Mononuclear cell (primary cell): ENCODE measurements around the gene ZNF605. TPM values are rescaled to one million over a fixed set of nuclear protein-coding genes. Genes with fewer than 3 reads are reported as not detected.
A peak's percentile ranks its signal among the peaks of the same experiment; 100 is the strongest.
"Not testable (repeated sequence)": the region's sequence is repeated elsewhere in the genome, so short reads cannot be mapped to it uniquely, and the experiment has no call there.

ENCODE experiments used
- H3K27me3 ChIP-seq: 2 replicates; pipeline ENCODE4 v1.6.0; 2011; ENCODE audit warnings: low read length, control low read depth; ENCODE audit not compliant: insufficient read depth
- H3K4me1 ChIP-seq: 2 replicates; pipeline ENCODE4 v1.5.1; 2011; ENCODE audit warnings: mild to moderate bottlenecking, low read length, control low read depth; ENCODE audit not compliant: insufficient read depth
- H3K4me3 ChIP-seq: 2 replicates; pipeline ENCODE4 v1.5.1; 2011; ENCODE audit warnings: mild to moderate bottlenecking, low read length, moderate library complexity
- H3K9me3 ChIP-seq: 2 replicates; pipeline ENCODE4 v1.5.1; 2011; ENCODE audit warnings: low read depth, mild to moderate bottlenecking, control low read depth, low read length
- total RNA-seq: library from RNA; depleted of rRNA; stranded (reverse); fragments of >200 nt; gene quantifications from one replicate; pipeline ENCODE4 v1.2.3, GENCODE V29; 2012

ZNF605 gene
- total RNA-seq, 1 donor, result 2.5 TPM

- Histone ChIP-seq H3K4me3 (no peak overlapping the region), H3K27me3 (no peaks in the 10 kb centered on the region), H3K4me1 (peaks cover 13% of the 10 kb centered on the region), H3K9me3 (no peaks in the 10 kb centered on the region)
Observed at GRCh38 chr12:132888852-132889251, 67.3 kb downstream of the ZNF605 start.

DNA sequence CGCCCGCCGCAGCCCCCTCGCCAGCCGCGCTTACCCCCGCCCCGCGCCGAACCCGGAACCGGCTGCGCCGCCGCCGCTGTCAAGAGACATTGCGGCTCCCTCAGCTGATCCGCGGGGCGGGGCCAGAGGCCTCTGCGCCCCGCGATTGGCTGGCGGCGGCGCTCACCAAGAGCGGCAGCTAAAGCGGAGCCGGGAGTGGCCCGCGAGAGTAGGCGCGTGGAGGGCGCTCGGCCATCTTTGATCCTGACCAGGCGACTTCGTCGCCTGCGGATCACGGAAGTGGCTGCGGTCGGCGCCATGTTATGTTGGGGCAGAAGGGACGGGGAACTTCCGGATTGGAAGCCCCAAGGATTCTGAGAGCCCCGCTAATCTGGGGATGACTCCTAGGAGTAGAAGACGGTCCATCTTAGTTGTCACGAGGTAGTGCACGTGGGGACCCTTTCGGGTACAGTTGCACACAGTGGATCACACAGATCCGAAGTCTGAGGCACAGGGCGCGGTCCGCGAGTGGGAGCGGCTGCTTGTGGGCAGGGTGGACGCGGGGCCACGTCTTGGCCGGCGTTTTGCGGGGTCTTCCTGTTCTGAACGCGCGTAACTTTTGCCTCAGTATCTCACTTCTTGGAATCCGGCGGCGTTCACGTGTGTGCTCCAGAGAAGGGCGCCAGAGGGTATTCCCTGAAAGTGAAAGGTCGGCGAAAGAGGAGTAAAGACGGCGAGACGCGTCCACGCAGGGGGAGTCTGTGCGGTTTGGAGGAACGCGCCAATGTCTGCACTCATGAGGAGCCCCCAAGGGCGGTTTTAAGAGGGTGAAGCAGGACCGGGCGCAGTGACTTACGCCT lies 68.4 kb downstream of the ZNF605 start, which contains the start of gene CHFR:
CHFR (minus strand) TSS at position 93 of the 839 bp plus-strand sequence. CDS start 277 bp downstream, outside the sequence.
- peak within 1 kb of the TSS; percentile 81 for H3K4me3 ChIP-seq
- peaks cover 13% of the 10 kb centered on the region for H3K4me1 ChIP-seq
- no peaks in the 10 kb centered on the region for H3K27me3 ChIP-seq
- H3K9me3 ChIP-seq, result no peaks in the 10 kb centered on the region

- H3K4me1 ChIP-seq, result peaks cover 13% of the 10 kb centered on the region
- peak overlapping the region; percentile 81 for H3K4me3 ChIP-seq
- H3K27me3 ChIP-seq, result no peaks in the 10 kb centered on the region
- H3K9me3 ChIP-seq, result no peaks in the 10 kb centered on the region
Observed at GRCh38 chr12:132886529-132887477, 69.3 kb downstream of the ZNF605 start.

DNA sequence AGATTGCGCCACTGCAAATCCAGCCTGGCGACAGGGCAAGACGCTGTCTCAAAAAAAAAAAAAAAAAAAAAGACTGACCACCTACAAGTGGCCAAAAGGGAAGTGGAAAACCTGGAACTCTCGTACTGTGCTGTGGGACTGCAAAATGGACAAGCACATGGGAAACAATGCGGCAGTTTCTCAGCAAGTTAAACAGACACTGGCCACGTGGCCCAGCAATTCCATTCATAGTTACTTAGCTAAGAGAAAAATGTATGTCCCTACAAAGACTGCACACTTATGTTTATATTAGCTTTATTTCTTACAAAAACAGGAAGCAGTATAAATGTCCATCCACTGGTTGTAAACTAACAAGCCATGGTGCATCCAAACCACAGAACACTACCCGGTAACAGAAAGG lies 74.3 kb downstream of the ZNF605 start:
- H3K4me3 ChIP-seq, result no peak overlapping the region
- no peaks in the 10 kb centered on the region for H3K9me3 ChIP-seq
- H3K4me1 ChIP-seq, result peaks cover 6% of the 10 kb centered on the region

GRCh38 chr12:132874620-132875019 lies 81.5 kb downstream of the ZNF605 start:
- not testable (repeated sequence) for H3K4me3 ChIP-seq, H3K4me1 ChIP-seq, H3K27me3 ChIP-seq, H3K9me3 ChIP-seq

More for the DNA sequence above, 74.3 kb downstream of the ZNF605 start:
- H3K27me3 ChIP-seq, result no peaks in the 10 kb centered on the region

DNA sequence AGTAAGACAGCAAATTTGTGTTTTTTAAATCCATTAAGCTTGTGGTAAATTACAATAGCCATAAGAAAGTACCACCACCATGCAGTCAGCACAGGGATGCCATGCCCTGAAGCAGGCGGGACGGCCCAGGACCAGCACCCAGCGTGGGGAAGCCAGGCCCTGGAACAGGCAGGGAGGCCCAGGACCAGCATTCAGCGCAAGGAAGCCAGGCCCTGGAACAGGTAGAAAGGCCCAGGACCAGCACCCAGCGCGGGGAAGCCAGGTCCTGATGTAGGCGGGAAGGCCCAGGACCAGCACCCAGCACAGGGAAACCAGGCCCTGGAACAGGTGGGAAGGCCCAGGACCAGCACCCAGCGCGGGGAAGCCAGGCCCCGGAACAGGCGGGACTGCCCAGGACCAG lies 81.9 kb downstream of the ZNF605 start:
- no peak overlapping the region for H3K4me3 ChIP-seq
- no peaks in the 10 kb centered on the region for H3K27me3 ChIP-seq
- H3K4me1 ChIP-seq, result peaks cover 5% of the 10 kb centered on the region
- H3K9me3 ChIP-seq, result no peaks in the 10 kb centered on the region

- Histone ChIP-seq H3K27me3 (no peaks in the 10 kb centered on the region), H3K4me1 (peaks cover 5% of the 10 kb centered on the region), H3K9me3 (no peaks in the 10 kb centered on the region), H3K4me3 (no peak overlapping the region)
Observed at GRCh38 chr12:132873724-132874123, 82.4 kb downstream of the ZNF605 start.

DNA sequence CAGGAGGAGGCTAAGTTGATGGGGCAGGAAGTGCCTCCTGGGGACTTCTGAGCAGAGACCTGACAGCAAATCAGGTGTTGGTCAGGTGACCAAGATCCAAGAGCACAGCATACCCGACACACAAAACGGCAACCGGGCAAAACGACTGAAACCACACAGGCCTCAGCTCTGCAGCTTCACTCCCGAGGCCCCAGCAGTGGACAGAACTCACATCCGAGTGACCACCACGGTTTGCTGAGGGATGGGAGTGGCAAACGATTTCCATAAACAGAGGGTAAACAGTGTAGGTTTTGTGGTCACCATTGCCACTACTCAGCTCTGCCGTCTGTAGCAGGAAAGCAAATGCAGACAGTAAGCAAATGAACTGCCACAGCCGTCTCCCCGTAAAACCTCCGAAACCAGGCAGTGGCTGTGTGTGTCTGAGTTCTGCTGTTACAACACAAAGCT lies 83.1 kb downstream of the ZNF605 start:
- Histone ChIP-seq H3K27me3 (no peaks in the 10 kb centered on the region), H3K9me3 (no peaks in the 10 kb centered on the region), H3K4me3 (no peak overlapping the region), H3K4me1 (peaks cover 5% of the 10 kb centered on the region)

DNA sequence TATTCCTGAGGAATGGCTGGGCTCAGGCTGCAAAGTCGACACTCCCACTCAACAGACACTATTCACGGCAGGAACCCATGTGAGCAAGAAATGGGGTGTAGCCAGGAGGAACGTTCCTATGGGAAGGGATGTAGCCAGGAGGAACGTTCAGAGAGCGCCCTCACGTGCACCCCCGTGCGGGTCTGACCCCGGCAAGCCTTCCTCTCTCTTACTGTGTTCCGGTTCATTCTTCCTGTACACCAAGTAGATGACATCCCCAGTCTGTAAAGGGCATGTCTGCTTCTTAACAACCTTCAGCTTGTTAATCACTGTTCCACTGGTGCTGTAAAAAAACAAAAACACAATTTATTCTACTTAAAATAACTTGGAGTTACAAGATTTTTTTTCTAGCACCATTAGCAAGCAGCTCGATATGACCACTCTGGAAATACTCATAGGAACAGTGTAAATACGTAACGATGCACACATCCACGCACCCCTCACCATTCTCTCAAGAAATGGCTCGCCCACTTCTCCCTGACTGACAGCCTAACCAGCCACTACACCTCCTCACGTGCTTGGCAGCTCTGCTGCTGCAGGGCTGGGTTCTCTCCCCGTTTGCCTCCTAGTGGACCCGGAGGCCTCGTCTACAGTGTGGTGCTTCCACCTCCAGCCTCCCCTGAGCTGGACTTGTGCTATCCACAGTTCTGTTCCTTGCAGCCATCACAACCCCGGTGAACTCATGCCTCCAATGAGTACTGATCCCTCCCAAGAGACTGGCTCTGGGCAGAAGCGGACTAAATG lies 83.8 kb downstream of the ZNF605 start:
- Histone ChIP-seq H3K4me1 (peaks cover 8% of the 10 kb centered on the region), H3K27me3 (no peaks in the 10 kb centered on the region), H3K4me3 (no peak overlapping the region), H3K9me3 (no peaks in the 10 kb centered on the region)

DNA sequence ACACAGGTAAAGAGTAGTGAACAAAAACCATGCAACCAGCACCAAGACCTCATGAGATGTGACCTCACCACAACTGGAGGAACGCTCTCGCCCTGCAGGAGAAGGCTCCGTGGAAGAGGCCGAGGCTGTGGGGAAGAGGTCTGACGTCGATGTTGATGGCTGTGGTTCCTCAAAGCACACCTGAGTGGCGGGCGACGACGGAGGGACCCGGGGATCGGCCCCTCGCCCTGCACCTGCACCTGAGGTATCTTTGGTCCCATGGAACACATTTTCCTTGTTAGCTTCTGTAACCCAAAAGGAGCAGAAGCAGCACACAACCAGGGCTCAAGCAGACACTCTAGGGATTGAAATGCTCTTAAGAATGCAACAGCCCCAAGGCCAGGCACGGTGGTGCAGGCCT lies 86.6 kb downstream of the ZNF605 start:
- Histone ChIP-seq H3K4me3 (no peak overlapping the region), H3K27me3 (no peaks in the 10 kb centered on the region), H3K9me3 (peaks cover 8% of the 10 kb centered on the region), H3K4me1 (peaks cover 9% of the 10 kb centered on the region)

Other genes with a start within 250 kb of the ZNF605 start
- gene PGAM5, start 245.5 kb downstream of the ZNF605 start, total RNA-seq, result 13.9 TPM
- gene ANKLE2, start 194.5 kb downstream of the ZNF605 start, total RNA-seq, result 63.0 TPM
- gene GOLGA3, start 127.4 kb downstream of the ZNF605 start, total RNA-seq, result 21.9 TPM
- gene CHFR, start 68.7 kb downstream of the ZNF605 start, total RNA-seq, result 51.2 TPM
- gene ZNF26, start 30.1 kb upstream of the ZNF605 start, total RNA-seq, result 42.8 TPM
- 26.0 TPM for gene ZNF84, start 81.2 kb upstream of the ZNF605 start, total RNA-seq
- gene ZNF140, start 124.6 kb upstream of the ZNF605 start, total RNA-seq, result 23.6 TPM
- 2.5 TPM for gene ZNF891, start 174.0 kb upstream of the ZNF605 start, total RNA-seq
- gene ZNF10, start 174.3 kb upstream of the ZNF605 start, total RNA-seq, result 24.0 TPM
- 23.9 TPM for gene ZNF268, start 225.2 kb upstream of the ZNF605 start, total RNA-seq